Measurements from ENCODE around the gene SAMD5. TPM values are rescaled to one million over a fixed set of nuclear protein-coding genes. Genes with fewer than 3 reads are reported as not detected.

The SAMD5 gene
- total and polyA plus RNA-seq, 7 donors = 0.68 to 6.8 (median 1.1) TPM

GRCh38 chr6:147561726-147562125 lies 53.2 kb downstream of the SAMD5 start:
- 76 to 85% methylated on average over 6 of the region's 6 CpGs for WGBS, 2 donors
- H3K4me1 ChIP-seq = no peaks in the 10 kb centered on the region

DNA sequence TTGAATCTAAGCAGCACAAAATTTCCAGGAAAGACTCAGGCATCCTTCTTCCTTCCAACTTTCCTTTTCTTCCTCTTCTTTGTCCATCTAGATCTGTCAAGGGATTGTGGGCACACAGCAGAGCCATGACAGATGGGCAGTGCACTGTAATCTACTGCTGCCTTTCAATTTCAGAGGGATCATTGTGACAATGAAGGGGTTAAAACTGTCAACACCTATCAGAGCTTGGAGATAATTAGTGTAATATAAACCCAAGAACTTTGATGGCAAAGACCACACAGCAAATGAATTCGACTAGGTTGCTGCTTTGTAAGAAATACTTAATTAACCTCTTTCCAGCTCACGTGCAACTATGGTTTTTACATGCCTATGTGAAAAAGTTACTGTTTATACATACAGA lies 55.0 kb downstream of the SAMD5 start:
- no peak overlapping the region for H3K27ac ChIP-seq
- H3K36me3 ChIP-seq = no peaks in the 10 kb centered on the region
- TF ChIP-seq POLR2AphosphoS5 (IDR thresholded peaks at IDR 0.05) = no peak
- TF ChIP-seq CTCF (IDR thresholded peaks at IDR 0.05) = no peak
- TF ChIP-seq EP300 (IDR thresholded peaks at IDR 0.05) = no peak
- TF ChIP-seq POLR2A (IDR thresholded peaks at IDR 0.05) = no peak
- intact Hi-C loops (cut with DNase I) = no loop called here
- H3K27me3 ChIP-seq = no peaks in the 10 kb centered on the region
- no peak overlapping the region for H3K4me3 ChIP-seq
- H3K4me1 ChIP-seq = no peaks in the 10 kb centered on the region
- no peak for DNase-seq
- WGBS, 2 donors = 68 to 78% methylated on average over 2 of the region's 2 CpGs
- H3K9me3 ChIP-seq = no peaks in the 10 kb centered on the region

More at GRCh38 chr6:147561726-147562125, 53.2 kb downstream of the SAMD5 start:
- no peaks in the 10 kb centered on the region for H3K9me3 ChIP-seq
- no peak overlapping the region for H3K4me3 ChIP-seq
- intact Hi-C loops (cut with DNase I) = no loop called here
- DNase-seq = no peak
- H3K27ac ChIP-seq = no peak overlapping the region
- no peak for TF ChIP-seq POLR2AphosphoS5 (IDR thresholded peaks at IDR 0.05)
- TF ChIP-seq EP300 (IDR thresholded peaks at IDR 0.05) = no peak
- no peak for TF ChIP-seq POLR2A (IDR thresholded peaks at IDR 0.05)
- TF ChIP-seq CTCF (IDR thresholded peaks at IDR 0.05) = no peak
- no peaks in the 10 kb centered on the region for H3K36me3 ChIP-seq
- no peaks in the 10 kb centered on the region for H3K27me3 ChIP-seq

DNA sequence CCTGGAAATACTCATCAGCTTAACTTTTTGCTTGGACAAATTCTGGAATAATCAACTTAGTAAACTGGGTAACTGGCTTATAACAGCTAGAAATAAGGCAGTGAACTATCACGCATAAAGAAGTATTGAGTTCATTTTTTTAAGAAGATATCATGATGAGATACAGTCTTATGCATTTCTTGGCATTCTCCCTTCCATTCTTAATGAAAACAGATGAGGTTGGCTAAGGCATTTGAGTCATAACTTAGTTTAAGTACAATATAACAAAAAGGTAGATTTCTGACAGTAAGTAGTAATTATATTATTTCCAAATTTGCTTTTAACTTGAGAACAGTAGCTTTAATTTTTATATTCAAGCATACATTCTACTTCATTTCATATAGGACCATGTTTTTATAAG lies 56.1 kb downstream of the SAMD5 start:
- DNase-seq = no peak

DNA sequence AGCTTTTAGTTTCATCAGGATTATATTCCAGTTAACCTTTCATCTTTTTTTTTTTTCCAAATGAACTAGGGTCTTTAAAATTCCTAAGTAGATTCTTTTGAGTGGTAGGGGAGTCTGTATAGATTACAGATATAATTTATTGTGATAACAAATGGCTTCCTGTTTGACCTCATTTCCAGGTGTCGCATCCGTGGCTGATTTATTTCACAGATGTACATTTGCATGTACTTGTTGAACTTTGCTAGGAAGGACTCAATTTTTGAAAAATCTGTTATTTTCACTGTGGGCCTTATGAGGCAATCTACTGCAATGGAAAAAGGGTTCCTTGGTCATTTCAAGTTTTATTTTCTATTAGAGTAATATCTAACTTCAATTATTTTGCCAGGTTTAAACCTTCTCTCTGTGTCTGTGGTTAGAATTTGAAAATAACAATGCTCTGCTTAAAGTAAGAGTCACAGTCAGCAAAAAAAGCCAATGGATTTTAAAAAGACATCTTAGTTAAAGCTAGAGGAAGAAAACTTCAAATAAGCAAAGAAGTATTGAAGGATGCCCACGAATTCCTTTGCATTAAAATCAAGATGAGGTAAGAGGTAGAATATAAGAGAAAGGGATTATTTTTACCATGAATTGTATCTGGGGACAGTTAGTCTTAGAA lies 57.9 kb downstream of the SAMD5 start:
- H3K36me3 ChIP-seq = no peaks in the 10 kb centered on the region
- H3K27ac ChIP-seq = no peak overlapping the region
- 52 to 53% methylated on average over 3 of the region's 3 CpGs for WGBS, 2 donors
- intact Hi-C loops (cut with DNase I) = no loop called here
- no peaks in the 10 kb centered on the region for H3K9me3 ChIP-seq
- H3K27me3 ChIP-seq = no peaks in the 10 kb centered on the region
- H3K4me1 ChIP-seq = no peaks in the 10 kb centered on the region
- no peak for DNase-seq
- TF ChIP-seq POLR2A (IDR thresholded peaks at IDR 0.05) = no peak
- no peak for TF ChIP-seq CTCF (IDR thresholded peaks at IDR 0.05)
- TF ChIP-seq POLR2AphosphoS5 (IDR thresholded peaks at IDR 0.05) = no peak
- no peak for TF ChIP-seq EP300 (IDR thresholded peaks at IDR 0.05)
- no peak overlapping the region for H3K4me3 ChIP-seq

More for the DNA sequence above, 56.1 kb downstream of the SAMD5 start:
- no peak overlapping the region for H3K27ac ChIP-seq
- H3K36me3 ChIP-seq = no peaks in the 10 kb centered on the region
- no peaks in the 10 kb centered on the region for H3K27me3 ChIP-seq
- TF ChIP-seq EP300 (IDR thresholded peaks at IDR 0.05) (no peak), POLR2AphosphoS5 (IDR thresholded peaks at IDR 0.05) (no peak), POLR2A (IDR thresholded peaks at IDR 0.05) (no peak), CTCF (IDR thresholded peaks at IDR 0.05) (no peak)
- H3K4me3 ChIP-seq = no peak overlapping the region
- H3K4me1 ChIP-seq = no peaks in the 10 kb centered on the region
- H3K9me3 ChIP-seq = no peaks in the 10 kb centered on the region
- intact Hi-C loops (cut with DNase I) = no loop called here
- WGBS, 2 donors = 95 to 96% methylated on average over 1 of the region's 1 CpG

All from sigmoid colon (tissue), 7 donors.